ENCODE measurements around the gene NDUFAF8. TPM values are rescaled to one million over a fixed set of nuclear protein-coding genes. Genes with fewer than 3 reads are reported as not detected.

NDUFAF8 gene
- total and polyA plus RNA-seq, 2 donors (not counting 1 experiment from before 2014, with no cell fraction given): 41.7 to 42.6 TPM

- Histone ChIP-seq H4K20me1 (ENCODE audit: control insufficient read depth, insufficient read depth, low read length, poor library complexity, severe bottlenecking) (no peaks in the 10 kb centered on the region), H3K4me1 (ENCODE audit: control insufficient read depth in 2 of 2, insufficient read depth in 2 of 2, low read length in 2 of 2) (no peaks in the 10 kb centered on the region), H3K4me2 (replicated peaks; ENCODE audit: low read depth, low read length, poor library complexity, severe bottlenecking) (no peak overlapping the region), H3K27me3 (replicated peaks in 1 of 4; ENCODE audit: control extremely low read depth in 1 of 4, control insufficient read depth in 3 of 4, insufficient read depth in 4 of 4, low read length in 3 of 4) (no peaks in the 10 kb centered on the region), H3K36me3 (replicated peaks in 1 of 2; ENCODE audit: control extremely low read depth in 1 of 2, control insufficient read depth in 1 of 2, extremely low read depth in 1 of 2, insufficient read depth in 2 of 2, low read length in 1 of 2) (peaks cover 0 to 6% of the 10 kb centered on the region in 2 experiments), H2AFZ (ENCODE audit: insufficient read depth, low read depth, low read length, poor library complexity, severe bottlenecking) (no peak overlapping the region), H3K4me3 (ENCODE audit: control extremely low read depth in 1 of 5, extremely low read depth in 1 of 5, insufficient read depth in 1 of 5, low read depth in 2 of 5, low read length in 4 of 5) (no peak overlapping the region), H3K9me3 (ENCODE audit: control extremely low read depth in 1 of 3, control insufficient read depth in 2 of 3, insufficient read depth in 1 of 3, low read length in 2 of 3) (no peaks in the 10 kb centered on the region), H3K79me2 (ENCODE audit: control insufficient read depth, insufficient read depth, low read length) (no peaks in the 10 kb centered on the region), H3K9ac (ENCODE audit: low read length) (no peak overlapping the region), H3K27ac (ENCODE audit: low read length in 2 of 2) (no peak overlapping the region)
- no peak for DNase-seq
- ChIA-PET POLR2A (no interaction called here), CTCF (interaction anchor here (0.6 kb wide), 1 partner anchor 434 kb away, joined by 3 read pairs; no protein-coding TSS in a partner anchor)
- WGBS (ENCODE audit: insufficient coverage): 90% methylated on average over 15 of the region's 20 CpGs
- Mint-ChIP-seq H3K27me3 (no peaks in the 10 kb centered on the region), H3K4me1 (no peaks in the 10 kb centered on the region), H3K4me3 (no peak overlapping the region), H3K27ac (no peak overlapping the region), H3K9me3 (ENCODE audit: insufficient read depth) (no peaks in the 10 kb centered on the region)
- TF ChIP-seq CTCF (IDR thresholded peaks at IDR 0.05) (no peak), EZH2 (IDR thresholded peaks at IDR 0.05; ENCODE audit: borderline replicate concordance, insufficient read depth, low read depth, low read length, poor library complexity, severe bottlenecking) (no peak)
- ATAC-seq (ENCODE audit: low read depth): no peak
- intact Hi-C loops (cut with micrococcal nuclease): no loop called here
Observed at GRCh38 chr17:81191116-81191515, 48.0 kb upstream of the NDUFAF8 start.

GRCh38 chr17:81191646-81192045 is 47.5 kb upstream of the NDUFAF8 start:
- Histone ChIP-seq H2AFZ (ENCODE audit: insufficient read depth, low read depth, low read length, poor library complexity, severe bottlenecking) (no peak overlapping the region), H3K27me3 (replicated peaks in 1 of 4; ENCODE audit: control extremely low read depth in 1 of 4, control insufficient read depth in 3 of 4, insufficient read depth in 4 of 4, low read length in 3 of 4) (no peaks in the 10 kb centered on the region), H3K4me1 (ENCODE audit: control insufficient read depth in 2 of 2, insufficient read depth in 2 of 2, low read length in 2 of 2) (no peaks in the 10 kb centered on the region), H3K9ac (ENCODE audit: low read length) (no peak overlapping the region), H3K9me3 (ENCODE audit: control extremely low read depth in 1 of 3, control insufficient read depth in 2 of 3, insufficient read depth in 1 of 3, low read length in 2 of 3) (no peaks in the 10 kb centered on the region), H3K27ac (ENCODE audit: low read length in 2 of 2) (no peak overlapping the region), H3K4me2 (replicated peaks; ENCODE audit: low read depth, low read length, poor library complexity, severe bottlenecking) (no peak overlapping the region), H3K79me2 (ENCODE audit: control insufficient read depth, insufficient read depth, low read length) (no peaks in the 10 kb centered on the region), H4K20me1 (ENCODE audit: control insufficient read depth, insufficient read depth, low read length, poor library complexity, severe bottlenecking) (no peaks in the 10 kb centered on the region), H3K36me3 (replicated peaks in 1 of 2; ENCODE audit: control extremely low read depth in 1 of 2, control insufficient read depth in 1 of 2, extremely low read depth in 1 of 2, insufficient read depth in 2 of 2, low read length in 1 of 2) (peaks cover 0 to 11% of the 10 kb centered on the region in 2 experiments), H3K4me3 (ENCODE audit: control extremely low read depth in 1 of 5, extremely low read depth in 1 of 5, insufficient read depth in 1 of 5, low read depth in 2 of 5, low read length in 4 of 5) (no peak overlapping the region)
- H3K27me3 Mint-ChIP-seq: no peaks in the 10 kb centered on the region
- no peak for ATAC-seq (ENCODE audit: low read depth)
- no peaks in the 10 kb centered on the region for H3K4me1 Mint-ChIP-seq
- H3K27ac Mint-ChIP-seq: no peak overlapping the region
- no peaks in the 10 kb centered on the region for H3K9me3 Mint-ChIP-seq (ENCODE audit: insufficient read depth)
- no peak overlapping the region for H3K4me3 Mint-ChIP-seq
- no peak for TF ChIP-seq EZH2 (IDR thresholded peaks at IDR 0.05; ENCODE audit: borderline replicate concordance, insufficient read depth, low read depth, low read length, poor library complexity, severe bottlenecking)
- TF ChIP-seq CTCF (IDR thresholded peaks at IDR 0.05): no peak
- POLR2A ChIA-PET: no interaction called here
- 97% methylated on average over 9 of the region's 14 CpGs for WGBS (ENCODE audit: insufficient coverage)
- no peak for DNase-seq
- CTCF ChIA-PET: no interaction called here
- intact Hi-C loops (cut with micrococcal nuclease): no loop called here

Data from B cell (primary cell).